Measurements from ENCODE around the gene SEZ6.

The SEZ6 gene

DNA sequence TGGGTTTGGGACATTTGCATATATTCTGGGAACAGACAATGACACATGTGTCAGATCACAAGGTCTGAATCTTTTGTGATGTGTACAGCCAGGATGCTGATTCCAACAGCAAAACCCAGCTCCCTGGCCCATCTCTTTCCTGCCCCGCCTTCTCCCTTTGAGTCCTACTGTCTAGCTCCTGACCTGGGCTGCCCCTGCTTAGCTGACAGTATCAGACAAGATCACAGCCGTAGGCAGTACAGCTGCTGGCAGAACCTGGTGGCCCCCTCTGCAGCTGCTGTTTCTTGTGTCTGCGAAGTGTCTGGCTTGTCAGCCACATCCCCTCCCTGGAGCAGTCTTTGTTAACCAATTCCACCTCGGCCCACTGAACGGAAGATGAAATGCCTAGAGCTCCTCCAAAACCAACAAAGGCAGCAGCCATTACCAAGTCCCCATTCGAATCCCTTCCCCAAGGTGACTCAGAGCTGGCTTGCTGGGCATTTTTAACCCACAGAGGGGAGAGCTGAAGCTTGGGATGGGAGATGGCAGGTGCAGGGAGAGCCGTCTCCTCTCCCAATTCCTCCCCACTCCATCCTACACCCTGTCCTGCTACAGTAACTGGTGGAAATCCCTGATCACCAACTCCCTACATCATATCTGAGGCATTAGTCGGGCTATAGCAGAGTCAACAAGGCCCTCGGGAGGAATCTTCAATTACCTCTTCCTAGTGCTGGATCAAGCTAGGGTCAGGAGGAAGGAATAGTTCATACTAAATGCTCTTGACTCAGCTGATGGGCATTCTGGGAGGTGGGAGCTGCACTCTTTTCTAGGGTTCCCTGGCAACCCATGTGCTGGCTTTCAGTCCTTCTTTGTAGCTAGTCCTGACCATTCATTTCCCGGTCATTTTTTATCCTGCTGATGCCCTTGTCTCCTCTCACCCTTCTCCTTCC lies 42.9 kb upstream of the SEZ6 start:
- TF ChIP-seq, protein P1, sequence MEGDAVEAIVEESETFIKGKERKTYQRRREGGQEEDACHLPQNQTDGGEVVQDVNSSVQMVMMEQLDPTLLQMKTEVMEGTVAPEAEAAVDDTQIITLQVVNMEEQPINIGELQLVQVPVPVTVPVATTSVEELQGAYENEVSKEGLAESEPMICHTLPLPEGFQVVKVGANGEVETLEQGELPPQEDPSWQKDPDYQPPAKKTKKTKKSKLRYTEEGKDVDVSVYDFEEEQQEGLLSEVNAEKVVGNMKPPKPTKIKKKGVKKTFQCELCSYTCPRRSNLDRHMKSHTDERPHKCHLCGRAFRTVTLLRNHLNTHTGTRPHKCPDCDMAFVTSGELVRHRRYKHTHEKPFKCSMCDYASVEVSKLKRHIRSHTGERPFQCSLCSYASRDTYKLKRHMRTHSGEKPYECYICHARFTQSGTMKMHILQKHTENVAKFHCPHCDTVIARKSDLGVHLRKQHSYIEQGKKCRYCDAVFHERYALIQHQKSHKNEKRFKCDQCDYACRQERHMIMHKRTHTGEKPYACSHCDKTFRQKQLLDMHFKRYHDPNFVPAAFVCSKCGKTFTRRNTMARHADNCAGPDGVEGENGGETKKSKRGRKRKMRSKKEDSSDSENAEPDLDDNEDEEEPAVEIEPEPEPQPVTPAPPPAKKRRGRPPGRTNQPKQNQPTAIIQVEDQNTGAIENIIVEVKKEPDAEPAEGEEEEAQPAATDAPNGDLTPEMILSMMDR (IDR thresholded peaks at IDR 0.05), result no peak

DNA sequence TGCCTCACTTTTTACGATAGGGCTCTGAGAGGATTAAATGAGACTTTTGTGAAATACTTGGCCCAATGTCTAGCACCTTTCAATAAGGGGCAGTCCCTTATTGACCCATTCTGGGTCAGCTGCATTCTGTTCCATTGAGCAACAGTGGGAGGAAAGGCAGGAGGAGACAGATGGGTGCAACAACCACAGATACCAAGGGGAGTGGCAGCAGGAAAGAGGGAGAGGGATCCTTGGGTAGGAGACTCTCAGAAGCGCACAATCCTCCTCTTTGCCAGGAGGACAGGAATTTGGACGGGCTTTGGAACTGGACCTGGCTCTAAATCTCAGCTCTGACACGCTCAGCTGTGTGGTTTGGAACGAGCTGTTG lies 40.6 kb upstream of the SEZ6 start:
- TF ChIP-seq, protein P1 (IDR thresholded peaks at IDR 0.05), result no peak

DNA sequence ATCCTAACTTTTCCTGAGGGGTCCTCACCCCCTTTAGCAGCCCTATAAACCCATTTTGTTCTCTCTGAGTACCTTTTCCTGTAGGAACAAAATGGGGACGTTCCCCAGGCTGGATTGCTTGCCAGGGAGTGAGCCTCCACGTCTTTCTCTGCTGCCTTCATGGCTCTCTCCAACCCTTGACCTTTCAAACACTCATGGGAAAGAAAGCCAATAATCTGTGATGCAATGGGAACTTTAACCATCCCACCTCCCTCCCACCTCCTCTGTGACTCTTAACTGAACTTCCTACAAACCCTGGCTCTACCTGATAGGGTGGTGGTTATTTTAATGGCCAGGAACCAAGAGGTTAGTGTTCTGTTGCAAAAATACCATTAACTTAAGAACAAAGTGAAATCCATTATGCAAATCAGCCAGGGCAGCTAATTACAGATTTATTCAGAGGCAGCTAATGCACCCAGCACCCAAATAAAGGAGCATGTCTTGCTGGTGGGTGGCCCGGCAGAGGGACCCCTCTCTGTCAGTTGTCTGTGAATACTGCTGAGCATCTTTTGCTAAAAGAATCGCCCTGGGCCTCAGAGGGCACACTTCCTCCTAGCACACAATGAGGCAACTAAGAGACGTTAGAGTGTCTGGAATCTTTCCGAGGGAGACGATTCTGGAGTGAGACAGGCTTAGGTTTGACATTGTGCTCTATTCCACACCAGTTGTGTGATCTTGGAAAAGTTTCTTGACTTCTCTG lies 40.1 kb upstream of the SEZ6 start:
- TF ChIP-seq, protein P1 (IDR thresholded peaks at IDR 0.05), result no peak

DNA sequence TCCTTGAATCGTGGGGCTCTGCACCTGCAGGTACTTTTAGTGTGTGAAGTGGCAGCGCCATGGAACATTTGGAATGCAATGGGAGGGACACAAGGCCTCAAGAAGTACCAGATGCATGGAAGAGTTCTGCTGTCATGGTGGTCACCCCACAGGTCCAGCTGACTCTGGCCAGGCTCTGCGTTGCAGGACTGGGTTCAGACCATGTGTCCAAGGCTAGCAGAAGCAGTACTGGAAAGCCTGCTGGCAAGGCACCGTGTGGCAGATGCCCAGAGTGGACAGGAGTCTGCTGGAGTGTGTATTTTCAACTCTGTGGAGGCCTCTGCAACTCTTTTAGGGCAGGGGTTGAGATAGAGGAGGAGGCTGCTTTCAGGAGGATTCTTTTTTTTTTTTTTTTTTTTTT lies 39.2 kb upstream of the SEZ6 start:
- TF ChIP-seq, protein P1 (IDR thresholded peaks at IDR 0.05), result no peak

DNA sequence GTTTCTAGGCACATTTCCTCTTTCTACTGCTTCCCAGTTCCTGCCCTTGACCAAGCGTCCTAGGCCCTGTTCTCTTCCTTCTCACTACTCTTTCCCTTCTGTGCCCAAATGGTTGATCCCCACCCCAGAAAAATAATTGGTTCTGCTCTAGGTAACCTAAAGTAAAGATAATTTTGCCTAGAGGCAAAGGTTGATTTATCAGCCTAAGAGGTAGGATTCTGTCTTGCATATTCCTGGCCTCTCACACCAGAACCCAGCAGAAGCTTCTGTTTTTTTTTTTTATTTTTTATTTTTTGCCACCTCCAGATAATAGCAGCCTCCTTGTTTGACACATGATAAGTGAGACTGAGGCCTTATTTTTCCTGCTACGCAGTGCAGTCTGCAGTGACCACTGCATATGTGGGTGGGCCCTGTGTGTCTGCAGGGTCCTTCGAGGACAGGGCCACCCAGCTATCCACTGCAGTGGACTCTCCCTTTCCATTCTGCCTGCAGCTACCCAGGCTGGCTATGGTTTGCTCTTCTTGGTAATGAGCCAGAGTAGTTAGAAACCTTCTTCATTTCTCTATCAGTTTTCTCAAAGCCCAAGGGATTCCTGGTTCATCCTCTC lies 37.8 kb upstream of the SEZ6 start:
- TF ChIP-seq, protein P1 (IDR thresholded peaks at IDR 0.05), result no peak

DNA sequence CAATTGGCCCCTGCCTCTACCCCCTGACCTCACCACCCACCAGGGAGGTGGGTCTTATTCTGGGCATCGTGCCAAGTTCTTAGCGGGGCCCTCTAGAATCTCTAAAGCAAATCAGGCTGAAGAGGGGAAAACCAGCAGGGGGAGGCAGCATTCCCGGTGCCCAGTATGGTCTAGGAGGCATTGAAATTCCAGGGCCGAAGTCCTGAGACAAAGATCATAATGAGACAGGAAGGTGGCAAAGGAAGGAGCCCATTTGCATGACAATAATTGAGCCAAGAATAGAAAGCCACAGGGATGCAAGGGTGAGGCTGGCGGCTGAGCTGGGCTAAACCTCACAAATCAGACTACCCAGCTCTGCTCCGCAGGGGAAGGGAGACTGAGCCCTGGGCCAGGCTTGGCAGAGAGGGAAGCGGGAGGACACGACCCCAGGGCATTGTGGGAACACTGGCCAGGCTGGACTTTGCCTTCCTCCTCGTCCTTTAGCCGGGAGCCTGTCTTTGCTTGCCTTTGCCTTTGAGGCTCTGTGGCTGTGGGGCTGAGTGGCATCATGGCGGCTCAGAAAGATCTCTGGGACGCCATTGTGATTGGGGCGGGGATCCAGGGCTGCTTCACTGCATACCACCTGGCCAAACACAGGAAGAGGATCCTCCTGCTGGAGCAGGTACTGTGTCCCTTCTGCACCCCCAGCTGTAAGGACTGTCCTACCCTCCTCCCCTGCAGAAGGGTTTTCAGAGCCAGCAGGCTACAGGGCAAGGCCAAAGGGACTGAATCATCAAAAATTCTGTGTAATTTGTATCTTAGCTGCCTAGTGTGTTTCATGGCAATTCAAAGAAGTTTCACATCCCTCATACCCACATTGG lies 37.1 kb upstream of the SEZ6 start, which contains the start of gene PIPOX:
Gene PIPOX, plus strand, starts transcription at position 463 of the 860 bp plus-strand sequence. Its CDS starts 85 bp downstream, at position 548.
- TF ChIP-seq, protein P1 (IDR thresholded peaks at IDR 0.05), result no peak

Measured in LNCAP (cell line).